Stomach (tissue), 9 donors: ENCODE results near the gene PLCE1. TPM values are rescaled to one million over a fixed set of nuclear protein-coding genes. Genes with fewer than 3 reads are reported as not detected.
A peak's percentile ranks its signal among the peaks of the same experiment; 100 is the strongest.

ENCODE experiments used
- DNase-seq, 2 donors: peaks; one replicate each; pipeline versions ENCODE4 v3.0.0 to v3.0.0-alpha.2; 2013 to 2019
- H3K27ac ChIP-seq, 5 donors: fragments of 200-600 bp in 4 of 5; sonication (generic) in 4 of 5; one replicate each; pipeline ENCODE4 v1.5.1; 2013 to 2019; ENCODE audit warnings: mild to moderate bottlenecking in 1 of 5, moderate library complexity in 1 of 5
- H3K27me3 ChIP-seq, 3 donors: fragments of 200-600 bp; sonication (generic); one replicate each; pipeline ENCODE4 v1.5.1; 2017 to 2019; ENCODE audit warnings: mixed run types in 1 of 3
- H3K36me3 ChIP-seq, 4 donors: fragments of 200-600 bp; sonication (generic); 1 replicate in 3 of 4; 2 replicates in 1 of 4; pipeline ENCODE4 v1.5.1; 2016 to 2019
- H3K4me1 ChIP-seq, 4 donors: fragments of 200-600 bp; sonication (generic); one replicate each; pipeline ENCODE4 v1.5.1; 2016 to 2019
- H3K4me3 ChIP-seq, 4 donors: fragments of 200-600 bp; sonication (generic) in 3 of 4; one replicate each; pipeline ENCODE4 v1.5.1; 2016 to 2019; ENCODE audit warnings: mild to moderate bottlenecking in 1 of 4
- H3K9me3 ChIP-seq, 4 donors: fragments of 200-600 bp; sonication (generic); one replicate each; pipeline ENCODE4 v1.5.1; 2016 to 2019
- CTCF ChIP-seq, 7 experiments: fragments of 450-650 bp in 4 of 7; fragments of 200-600 bp in 3 of 7; sonication (generic) in 3 of 7; IDR thresholded peaks; one replicate each; pipeline ENCODE4 v1.5.1; 2016 to 2019; ENCODE audit warnings: antibody characterized with exemption in 7 of 7, control low read depth in 2 of 7, mild to moderate bottlenecking in 1 of 7
- EP300 ChIP-seq: sonication (generic); formaldehyde crosslinking; IDR thresholded peaks from one replicate; pipeline ENCODE4 v1.6.1; 2017; ENCODE audit warnings: antibody characterized with exemption
- POLR2A ChIP-seq, 4 donors: fragments of 450-650 bp; IDR thresholded peaks; one replicate each; pipeline ENCODE4 v1.6.1; 2016; ENCODE audit warnings: antibody characterized with exemption in 4 of 4, control low read depth in 2 of 4, mild to moderate bottlenecking in 1 of 4, moderate library complexity in 1 of 4
- POLR2AphosphoS5 ChIP-seq, 3 donors: sonication (generic); formaldehyde crosslinking; IDR thresholded peaks; one replicate each; pipeline ENCODE4 v1.6.1; 2016; ENCODE audit warnings: antibody characterized with exemption in 3 of 3
- WGBS, 5 donors: extraction: QIAGEN DNeasy Blood & Tissue Kit in 3 of 5; methylation state at CpG; one replicate each; pipeline versions ENCODE4 v1.1.5 to v1.1.7; 2013 to 2018; 5-methylcytosine and 5-hydroxymethylcytosine counted together
- intact Hi-C: fragments of 100-400 bp; cut with DNase I; formaldehyde crosslinking; loops from one replicate; pipeline ENCODE4 v1.15.1; 2023; ENCODE audit warnings: low total_unique reads
- polyA plus RNA-seq, 3 donors: library from polyadenylated mRNA; stranded (reverse); fragments of 200-250 nt; gene quantifications; one replicate each; pipeline ENCODE4 v1.2.3, GENCODE V29; 2013
- total RNA-seq, 5 donors: library from RNA; depleted of rRNA; stranded (reverse); fragments of >200 nt; gene quantifications; one replicate each; pipeline versions ENCODE4 v1.1.0 to v1.2.3, GENCODE V29; 2014 to 2016
- donor health status: healthy with polysubstance abuse.
- donor health status: Bipolar disorder and iron deficiency.
- donor health status: healthy.

The PLCE1 gene
- total and polyA plus RNA-seq, 8 donors = 0.98 to 25.5 (median 14.2) TPM

GRCh38 chr10:94025806-94026205, 32.1 kb downstream of the PLCE1 start:
- Histone ChIP-seq H3K27me3 (no peaks in the 10 kb centered on the region), H3K36me3 (peaks cover 0 to 5% (median 2%) of the 10 kb centered on the region in 4 donors), H3K9me3 (peaks cover 11 to 40% (median 32%) of the 10 kb centered on the region in 4 donors), H3K4me1 (peaks cover 0 to 8% (median 0%) of the 10 kb centered on the region in 4 donors), H3K27ac (no peak overlapping the region), H3K4me3 (no peak overlapping the region)
- TF ChIP-seq EP300 (no peak), POLR2AphosphoS5 (IDR thresholded peaks at IDR 0.05) (no peak), CTCF (IDR thresholded peaks at IDR 0.05) (no peak)
- WGBS, 5 donors = 76 to 92% (median 88%) methylated on average over 1 of the region's 1 CpG
- intact Hi-C loops = no loop called here
- no peak for DNase-seq

- intact Hi-C loops = no loop called here
- 38 to 66% (median 65%) methylated on average over 2 of the region's 2 CpGs for WGBS, 5 donors
- Histone ChIP-seq H3K4me1 (peaks cover 0 to 8% (median 0%) of the 10 kb centered on the region in 4 donors), H3K4me3 (no peak overlapping the region), H3K9me3 (peaks cover 11 to 44% (median 34%) of the 10 kb centered on the region in 4 donors), H3K27ac (peak overlapping the region in 1 of 5 donors; percentile 36), H3K27me3 (no peaks in the 10 kb centered on the region), H3K36me3 (peaks cover 4 to 15% (median 10%) of the 10 kb centered on the region in 4 donors)
- no peak for DNase-seq
- TF ChIP-seq EP300 (no peak), POLR2AphosphoS5 (IDR thresholded peaks at IDR 0.05) (no peak), POLR2A (IDR thresholded peaks at IDR 0.05) (no peak), CTCF (IDR thresholded peaks at IDR 0.05) (no peak)
Observed at GRCh38 chr10:94027197-94027596, 33.5 kb downstream of the PLCE1 start.

- Histone ChIP-seq H3K27ac (no peak overlapping the region), H3K27me3 (no peaks in the 10 kb centered on the region), H3K4me1 (no peaks in the 10 kb centered on the region), H3K4me3 (no peak overlapping the region), H3K36me3 (peaks cover 4 to 15% (median 10%) of the 10 kb centered on the region in 4 donors), H3K9me3 (peaks cover 11 to 44% (median 34%) of the 10 kb centered on the region in 4 donors)
- intact Hi-C loops = no loop called here
- no peak for TF ChIP-seq CTCF (IDR thresholded peaks at IDR 0.05)
- TF ChIP-seq POLR2A (IDR thresholded peaks at IDR 0.05) = no peak
- TF ChIP-seq EP300 = no peak
- no peak for TF ChIP-seq POLR2AphosphoS5 (IDR thresholded peaks at IDR 0.05)
- no peak for DNase-seq
Observed at GRCh38 chr10:94029955-94030354, 36.2 kb downstream of the PLCE1 start.

GRCh38 chr10:94035982-94036765, 42.4 kb downstream of the PLCE1 start:
- WGBS, 5 donors = 64 to 72% (median 71%) methylated on average over 3 of the region's 3 CpGs
- no peak overlapping the region for H3K4me3 ChIP-seq
- H3K27me3 ChIP-seq = no peaks in the 10 kb centered on the region
- TF ChIP-seq EP300 (no peak), POLR2A (IDR thresholded peaks at IDR 0.05) (no peak), CTCF (IDR thresholded peaks at IDR 0.05) (no peak), POLR2AphosphoS5 (IDR thresholded peaks at IDR 0.05) (no peak)
- no peak for DNase-seq
- H3K36me3 ChIP-seq = peaks cover 2 to 6% (median 5%) of the 10 kb centered on the region in 4 donors
- H3K4me1 ChIP-seq = peaks cover 0 to 17% (median 0%) of the 10 kb centered on the region in 4 donors
- intact Hi-C loops = no loop called here
- peaks cover 0 to 2% (median under 1%) of the 10 kb centered on the region in 4 donors for H3K9me3 ChIP-seq
- no peak overlapping the region for H3K27ac ChIP-seq
